ENCODE measurements around the gene KIF17. TPM values are rescaled to one million over a fixed set of nuclear protein-coding genes. Genes with fewer than 3 reads are reported as not detected.

The KIF17 gene
- total RNA-seq, 1 donor from 2014 or later: 8.4 TPM

DNA sequence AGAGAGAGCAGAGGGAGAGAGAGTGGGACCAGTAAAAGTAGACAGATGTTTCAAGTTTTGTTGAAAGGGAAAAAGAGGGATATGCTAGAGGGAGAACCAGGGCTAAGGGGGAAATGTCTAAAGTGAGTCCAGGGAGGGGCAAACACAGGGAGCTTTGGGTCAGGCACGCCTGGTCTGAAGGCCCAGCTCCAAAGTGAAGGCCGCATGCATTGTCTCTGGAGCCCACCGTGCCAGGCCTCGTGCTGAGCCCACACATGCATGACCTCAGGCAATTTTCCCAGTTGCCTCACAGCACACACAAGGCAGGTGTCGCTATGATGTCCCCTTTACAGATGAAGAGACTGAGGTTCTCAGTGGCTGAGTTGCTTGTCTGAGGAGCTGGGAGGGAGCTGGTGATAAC is 16.0 kb downstream of the KIF17 start:
- no peaks in the 10 kb centered on the region for H3K4me1 ChIP-seq
- no peaks in the 10 kb centered on the region for H3K27me3 ChIP-seq (ENCODE audit: low read depth)
- no peak for ATAC-seq

DNA sequence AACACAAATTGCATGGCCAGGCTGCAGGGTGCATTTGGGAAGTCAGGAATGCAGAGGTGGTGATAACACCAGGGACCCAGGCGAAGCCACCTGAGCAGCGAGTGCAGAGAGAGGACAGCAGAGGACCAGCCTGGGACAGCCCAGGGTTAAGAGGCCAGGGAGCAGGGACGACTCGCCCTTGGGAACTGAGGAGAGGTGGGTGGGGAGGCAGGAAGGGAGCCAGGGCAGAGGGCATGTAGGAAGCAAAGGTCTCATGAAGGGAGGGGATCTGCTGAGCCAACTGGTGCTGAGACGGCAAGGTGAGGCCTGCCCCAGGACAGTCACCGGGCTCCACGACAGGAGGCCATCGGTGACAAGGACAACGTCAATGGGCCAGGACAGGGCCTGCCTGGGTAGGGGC is 16.4 kb downstream of the KIF17 start:
- H3K36me3 ChIP-seq: no peaks in the 10 kb centered on the region
- H3K27ac ChIP-seq: no peak overlapping the region
- no peaks in the 10 kb centered on the region for H3K9me3 ChIP-seq
- H3K4me3 ChIP-seq: no peak overlapping the region
- intact Hi-C loops (cut with DNase I): no loop called here
- no peak for DNase-seq
- no peak for ATAC-seq
- TF ChIP-seq, protein P1, sequence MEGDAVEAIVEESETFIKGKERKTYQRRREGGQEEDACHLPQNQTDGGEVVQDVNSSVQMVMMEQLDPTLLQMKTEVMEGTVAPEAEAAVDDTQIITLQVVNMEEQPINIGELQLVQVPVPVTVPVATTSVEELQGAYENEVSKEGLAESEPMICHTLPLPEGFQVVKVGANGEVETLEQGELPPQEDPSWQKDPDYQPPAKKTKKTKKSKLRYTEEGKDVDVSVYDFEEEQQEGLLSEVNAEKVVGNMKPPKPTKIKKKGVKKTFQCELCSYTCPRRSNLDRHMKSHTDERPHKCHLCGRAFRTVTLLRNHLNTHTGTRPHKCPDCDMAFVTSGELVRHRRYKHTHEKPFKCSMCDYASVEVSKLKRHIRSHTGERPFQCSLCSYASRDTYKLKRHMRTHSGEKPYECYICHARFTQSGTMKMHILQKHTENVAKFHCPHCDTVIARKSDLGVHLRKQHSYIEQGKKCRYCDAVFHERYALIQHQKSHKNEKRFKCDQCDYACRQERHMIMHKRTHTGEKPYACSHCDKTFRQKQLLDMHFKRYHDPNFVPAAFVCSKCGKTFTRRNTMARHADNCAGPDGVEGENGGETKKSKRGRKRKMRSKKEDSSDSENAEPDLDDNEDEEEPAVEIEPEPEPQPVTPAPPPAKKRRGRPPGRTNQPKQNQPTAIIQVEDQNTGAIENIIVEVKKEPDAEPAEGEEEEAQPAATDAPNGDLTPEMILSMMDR (IDR thresholded peaks at IDR 0.05): no peak
- H3K4me1 ChIP-seq: no peaks in the 10 kb centered on the region
- no peaks in the 10 kb centered on the region for H3K27me3 ChIP-seq (ENCODE audit: low read depth)

More for the DNA sequence above, 16.0 kb downstream of the KIF17 start:
- Histone ChIP-seq H3K4me3 (no peak overlapping the region), H3K9me3 (no peaks in the 10 kb centered on the region), H3K27ac (no peak overlapping the region), H3K36me3 (no peaks in the 10 kb centered on the region)
- no peak for DNase-seq
- intact Hi-C loops (cut with DNase I): no loop called here
- TF ChIP-seq, protein P1 (IDR thresholded peaks at IDR 0.05): no peak

DNA sequence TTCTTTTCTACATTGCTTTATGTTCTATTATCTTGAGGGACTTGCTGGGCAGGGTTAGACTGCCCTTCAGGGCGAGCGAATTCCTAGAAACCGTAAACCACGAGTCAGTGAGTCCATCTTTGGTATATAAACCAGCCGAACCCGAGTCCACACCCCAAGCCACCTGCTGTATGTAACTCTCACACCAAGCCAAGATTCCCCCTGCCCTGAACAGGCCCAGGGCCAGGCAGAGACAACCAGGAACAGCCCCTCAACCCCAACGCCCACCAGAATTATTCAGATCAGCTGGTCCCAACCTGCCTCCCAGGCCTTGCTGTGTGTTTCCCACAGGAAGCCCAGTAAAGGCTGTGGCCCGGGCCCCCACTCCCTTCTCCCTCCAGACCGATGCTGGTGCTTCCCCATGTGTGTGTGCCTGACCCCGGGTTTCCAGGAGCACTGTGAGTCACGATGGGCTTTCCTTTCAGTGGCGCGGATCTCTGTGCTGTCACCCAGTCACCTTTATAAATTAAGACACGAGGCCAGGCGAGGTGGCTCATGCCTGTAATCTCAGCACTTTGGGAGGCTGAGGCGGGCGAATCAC is 17.1 kb downstream of the KIF17 start:
- TF ChIP-seq, protein P1 (IDR thresholded peaks at IDR 0.05): no peak
- no peaks in the 10 kb centered on the region for H3K9me3 ChIP-seq
- H3K4me1 ChIP-seq: no peaks in the 10 kb centered on the region
- no peaks in the 10 kb centered on the region for H3K27me3 ChIP-seq (ENCODE audit: low read depth)
- intact Hi-C loops (cut with DNase I): no loop called here
- H3K4me3 ChIP-seq: no peak overlapping the region
- DNase-seq: no peak
- no peak for ATAC-seq
- H3K27ac ChIP-seq: no peak overlapping the region
- no peaks in the 10 kb centered on the region for H3K36me3 ChIP-seq

DNA sequence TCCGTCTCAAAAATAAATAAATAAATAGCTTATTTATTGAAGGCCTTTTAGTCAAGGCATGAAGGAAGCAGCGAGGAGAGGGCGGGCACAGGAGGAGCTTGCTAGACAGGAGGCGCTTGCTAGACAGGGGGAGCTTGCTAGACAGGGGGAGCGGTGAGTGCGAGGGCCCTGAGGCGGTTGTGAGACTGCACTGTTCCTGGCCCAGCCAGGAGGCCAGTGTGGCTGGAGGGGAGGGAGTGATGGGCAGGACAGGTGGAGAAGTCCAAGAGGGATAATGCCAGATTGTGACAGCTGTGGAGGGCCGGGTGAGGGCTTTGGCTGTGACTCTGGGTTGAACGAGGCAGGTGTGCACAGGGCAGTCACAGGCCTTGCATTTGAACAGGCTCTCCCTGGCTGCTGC is 18.2 kb downstream of the KIF17 start:
- DNase-seq: no peak
- Histone ChIP-seq H3K9me3 (no peaks in the 10 kb centered on the region), H3K4me3 (no peak overlapping the region), H3K4me1 (no peaks in the 10 kb centered on the region), H3K27ac (no peak overlapping the region), H3K27me3 (ENCODE audit: low read depth) (no peaks in the 10 kb centered on the region), H3K36me3 (no peaks in the 10 kb centered on the region)
- no peak for ATAC-seq
- intact Hi-C loops (cut with DNase I): no loop called here
- TF ChIP-seq, protein P1 (IDR thresholded peaks at IDR 0.05): no peak

DNA sequence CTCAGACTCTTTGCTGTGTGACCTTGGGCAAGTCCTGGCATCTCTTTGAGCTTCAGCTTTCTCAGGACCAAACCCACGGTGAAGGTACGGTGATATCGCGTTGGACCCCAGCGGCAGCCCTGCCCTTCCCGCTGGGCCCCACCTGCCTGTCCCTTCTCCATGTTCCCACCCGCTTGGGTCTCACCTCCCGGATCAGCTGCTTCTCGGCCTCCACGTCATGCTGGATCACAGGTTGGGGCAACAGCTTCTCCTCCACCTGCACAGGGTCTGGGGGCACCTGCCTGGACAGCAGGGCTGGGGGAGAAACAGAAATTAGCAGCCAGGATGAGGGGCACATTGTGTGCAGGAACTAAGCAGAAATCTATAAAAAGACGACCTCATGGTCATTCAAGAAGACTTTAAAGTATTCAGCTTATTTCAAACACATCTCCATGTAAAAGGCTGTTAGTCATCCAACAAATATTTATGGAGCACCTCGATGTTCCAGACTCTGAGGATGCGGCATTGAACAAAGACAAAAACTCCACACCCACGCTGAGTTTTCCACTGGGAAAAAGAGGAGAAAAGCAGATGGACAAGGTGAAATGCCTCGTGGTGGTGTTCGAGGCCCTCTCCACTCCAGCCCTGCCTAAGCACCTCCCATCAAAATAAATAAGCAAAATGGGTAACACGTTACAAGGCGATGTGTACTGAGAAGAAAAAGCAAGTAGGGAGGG is 19.5 kb downstream of the KIF17 start:
- DNase-seq: no peak
- no peaks in the 10 kb centered on the region for H3K27me3 ChIP-seq (ENCODE audit: low read depth)
- TF ChIP-seq, protein P1 (IDR thresholded peaks at IDR 0.05): no peak
- ATAC-seq: no peak
- H3K9me3 ChIP-seq: no peaks in the 10 kb centered on the region
- intact Hi-C loops (cut with DNase I): no loop called here
- H3K36me3 ChIP-seq: no peaks in the 10 kb centered on the region
- no peak overlapping the region for H3K4me3 ChIP-seq
- no peaks in the 10 kb centered on the region for H3K4me1 ChIP-seq
- H3K27ac ChIP-seq: no peak overlapping the region
